ENCODE measurements around the gene ZNF311.
"Not testable (repeated sequence)": the region's sequence is repeated elsewhere in the genome, so short reads cannot be mapped to it uniquely, and the experiment has no call there.

Gene ZNF311

DNA sequence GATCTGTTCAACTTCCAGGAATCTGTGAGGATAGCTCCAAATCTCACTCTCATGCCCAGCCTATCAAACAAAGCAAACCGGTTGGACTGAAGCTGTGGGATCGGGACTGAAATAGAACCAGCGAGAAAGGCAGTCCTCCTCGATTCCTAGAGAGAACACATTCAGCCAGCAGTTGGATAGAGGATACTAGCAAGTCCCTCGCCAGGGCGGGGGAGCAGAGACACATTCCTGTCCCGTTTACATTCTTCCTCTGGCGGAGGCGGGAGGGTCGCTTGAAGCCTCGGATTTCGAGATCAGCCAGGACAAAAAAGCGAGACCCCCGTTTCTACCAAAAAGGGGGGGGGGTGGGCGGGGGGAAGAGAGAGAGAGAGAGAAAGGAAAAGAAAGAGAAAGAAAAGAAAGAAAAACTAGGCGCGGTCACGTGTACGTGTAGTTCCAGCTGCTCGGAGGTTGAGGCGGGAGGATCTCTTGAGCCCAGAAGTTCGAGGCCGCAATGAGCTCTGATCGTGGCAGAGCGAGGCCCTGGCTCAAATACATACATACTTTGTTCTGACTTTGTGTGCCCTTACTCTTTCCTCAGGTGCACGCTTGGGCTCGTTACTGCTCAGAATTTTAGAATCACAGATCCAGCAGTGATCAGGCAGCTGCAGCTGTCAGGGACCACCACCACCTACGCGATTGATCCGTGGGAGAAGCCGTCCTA lies 19.5 kb downstream of the ZNF311 start:
- in situ Hi-C loops (cut with HindIII; ENCODE audit: low sequenced_read_pairs): no loop called here

DNA sequence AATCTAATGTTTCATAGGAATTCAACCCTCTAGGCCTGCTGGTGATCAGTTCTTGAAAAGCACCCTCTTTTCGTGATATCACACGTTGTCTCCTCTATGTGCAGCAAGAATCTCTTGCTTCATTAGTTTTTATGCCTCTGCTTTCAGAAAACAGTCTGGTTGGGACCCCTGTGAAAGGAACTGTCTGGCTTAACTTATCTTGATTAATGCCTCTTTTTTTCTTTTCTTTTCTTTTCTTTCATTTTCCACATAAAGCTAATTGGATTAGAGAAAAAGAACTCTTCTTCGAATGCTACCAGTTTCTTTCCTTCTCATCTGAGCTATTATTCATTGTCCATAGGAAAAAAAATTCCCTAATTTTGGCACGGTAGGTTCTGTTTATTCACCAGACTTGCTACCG lies 21.3 kb downstream of the ZNF311 start:
- in situ Hi-C loops (cut with HindIII; ENCODE audit: low sequenced_read_pairs): no loop called here

DNA sequence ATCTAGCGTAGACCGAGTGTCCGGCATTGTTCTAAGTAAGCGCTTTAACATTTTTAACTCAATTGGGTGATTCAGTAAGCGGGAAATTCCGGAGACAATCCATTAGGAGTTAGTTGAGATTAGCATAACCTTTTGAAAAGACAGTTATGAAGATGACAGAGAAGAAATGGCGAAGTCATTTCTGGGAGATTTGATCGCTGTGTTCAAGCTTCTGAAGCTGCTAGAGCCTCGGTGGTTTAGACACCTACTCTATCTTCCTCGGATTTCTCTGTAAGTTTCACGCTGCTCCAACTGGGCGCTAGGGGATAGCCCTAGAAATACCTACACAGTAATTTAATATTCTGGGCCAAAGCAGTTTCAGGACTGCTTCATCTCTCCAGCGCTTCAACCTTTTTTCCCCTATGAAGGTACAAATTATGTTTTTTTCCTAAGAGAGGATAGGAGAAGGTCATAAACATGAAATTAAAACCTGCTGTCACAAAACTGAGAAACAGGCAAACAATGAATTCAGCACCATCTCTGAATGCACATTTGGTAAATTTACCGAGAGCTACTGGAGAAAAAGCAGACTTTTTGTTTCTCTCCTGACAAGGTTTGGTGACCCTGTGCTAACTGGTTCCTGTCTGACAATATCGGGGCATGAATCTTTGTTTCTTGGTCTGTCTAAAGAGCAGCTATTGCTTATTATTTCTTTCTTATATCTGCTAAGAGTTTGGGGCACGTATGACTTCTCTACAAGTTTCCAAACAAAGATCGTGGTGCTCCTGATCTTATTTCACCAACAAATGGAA lies 22.4 kb downstream of the ZNF311 start:
- in situ Hi-C loops (cut with HindIII; ENCODE audit: low sequenced_read_pairs): no loop called here

DNA sequence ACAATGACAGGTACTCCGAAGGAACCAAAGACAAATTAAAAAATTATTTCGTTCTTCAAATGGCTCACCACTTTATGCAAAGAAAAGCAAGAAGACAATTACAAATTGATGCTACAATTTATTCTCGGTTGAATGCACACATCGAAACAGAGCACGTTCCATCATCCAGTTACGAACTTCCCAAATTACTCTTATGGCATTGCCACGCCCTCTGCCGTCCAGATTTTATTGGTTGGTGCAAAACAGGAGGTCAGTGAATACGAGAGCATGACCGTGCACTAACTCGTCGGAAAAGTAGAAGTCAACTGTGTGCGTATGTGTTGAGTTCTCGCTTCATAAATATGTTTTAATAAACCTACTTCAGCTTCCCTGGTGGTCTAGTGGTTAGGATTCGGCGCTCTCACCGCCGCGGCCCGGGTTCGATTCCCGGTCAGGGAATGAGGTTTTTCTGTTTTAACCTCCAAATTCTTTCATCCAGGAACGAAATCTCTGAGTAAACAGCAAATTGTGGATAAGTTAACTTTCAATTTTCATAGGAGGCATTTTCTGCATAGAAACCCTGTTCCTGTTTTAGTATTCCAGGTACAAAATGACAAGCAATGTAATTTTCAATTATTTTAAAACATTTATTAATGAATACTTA lies 23.2 kb downstream of the ZNF311 start:
- in situ Hi-C loops (cut with HindIII; ENCODE audit: low sequenced_read_pairs): no loop called here

DNA sequence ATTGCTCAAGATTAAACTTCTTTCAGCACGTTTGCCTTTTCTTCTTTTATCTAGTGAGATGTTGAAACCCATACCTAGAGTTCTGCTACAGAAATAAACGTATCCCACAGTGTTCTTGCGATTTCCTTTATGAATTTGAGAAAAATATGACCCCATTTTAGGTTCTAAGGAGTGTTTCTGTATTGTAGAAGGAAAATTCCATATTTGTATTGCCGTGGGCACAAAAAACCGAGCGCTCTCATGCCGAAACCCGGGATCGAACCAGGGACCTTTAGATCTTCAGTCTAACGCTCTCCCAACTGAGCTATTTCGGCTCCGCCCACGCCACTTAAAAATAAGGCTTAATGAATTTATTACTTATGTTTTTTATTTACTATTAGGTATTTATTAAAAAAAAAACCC lies 23.7 kb downstream of the ZNF311 start:
- in situ Hi-C loops (cut with HindIII; ENCODE audit: low sequenced_read_pairs): no loop called here

DNA sequence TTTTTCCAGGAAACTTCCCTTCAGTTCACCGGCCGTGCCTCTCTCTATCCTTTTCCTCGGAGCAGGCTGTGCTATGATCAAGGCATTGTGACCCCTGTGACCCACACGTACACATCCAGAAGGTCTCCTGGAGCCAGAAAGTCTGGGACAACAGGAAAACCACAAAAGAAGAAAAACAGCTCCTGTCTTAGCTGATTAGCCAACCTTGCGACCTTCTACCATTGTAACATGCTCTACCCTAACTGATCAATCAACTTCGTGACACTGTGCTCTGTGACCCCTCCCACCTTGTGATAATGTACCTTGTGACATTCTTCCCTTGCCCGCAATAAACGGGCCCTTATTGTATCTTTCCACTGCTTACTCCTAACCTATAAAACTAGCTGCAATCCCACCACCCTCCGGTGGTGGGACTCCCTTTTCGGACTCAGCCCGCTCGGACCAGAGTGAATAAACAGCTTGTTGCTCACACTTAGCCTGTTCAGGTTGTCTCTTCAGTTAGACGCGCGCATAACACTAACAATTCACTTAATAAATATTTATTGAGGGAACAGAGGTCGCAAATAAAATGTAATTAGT lies 24.2 kb downstream of the ZNF311 start:
- in situ Hi-C loops (cut with HindIII; ENCODE audit: low sequenced_read_pairs): no loop called here

DNA sequence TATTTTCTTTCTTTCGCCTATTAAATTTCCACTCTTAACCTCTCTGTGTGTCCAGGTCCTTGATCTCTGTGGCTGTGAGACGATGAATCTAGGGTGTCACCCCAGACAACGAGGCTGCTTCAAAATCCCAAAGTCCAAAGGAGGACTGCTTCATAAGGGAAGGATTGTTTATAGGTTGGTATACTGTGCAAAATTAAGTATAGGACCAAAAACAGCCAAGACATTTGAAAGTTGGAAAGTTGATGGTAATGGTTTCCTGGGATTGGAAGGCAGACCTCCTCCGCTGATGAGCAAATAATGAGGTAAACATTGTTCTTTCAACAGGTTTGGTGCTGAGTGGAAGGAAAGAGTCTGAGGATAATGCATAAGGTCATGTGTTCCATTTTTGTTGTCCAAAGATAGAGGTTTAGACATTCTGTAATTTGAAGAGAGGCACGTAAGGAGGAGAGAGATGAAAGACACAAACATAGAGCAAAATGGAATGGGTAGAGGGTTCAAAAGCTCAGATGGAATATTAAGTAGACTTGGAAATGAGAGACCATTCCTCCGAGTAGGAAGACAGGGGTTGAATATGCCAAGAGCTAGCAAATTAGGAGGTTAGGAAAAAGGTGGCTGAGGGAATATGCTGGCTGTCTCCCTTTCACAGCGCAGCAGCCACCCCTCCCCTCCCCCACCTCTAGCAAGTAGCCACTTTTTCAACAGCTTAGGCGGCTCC lies 24.8 kb downstream of the ZNF311 start:
- in situ Hi-C loops (cut with HindIII; ENCODE audit: low sequenced_read_pairs): no loop called here

DNA sequence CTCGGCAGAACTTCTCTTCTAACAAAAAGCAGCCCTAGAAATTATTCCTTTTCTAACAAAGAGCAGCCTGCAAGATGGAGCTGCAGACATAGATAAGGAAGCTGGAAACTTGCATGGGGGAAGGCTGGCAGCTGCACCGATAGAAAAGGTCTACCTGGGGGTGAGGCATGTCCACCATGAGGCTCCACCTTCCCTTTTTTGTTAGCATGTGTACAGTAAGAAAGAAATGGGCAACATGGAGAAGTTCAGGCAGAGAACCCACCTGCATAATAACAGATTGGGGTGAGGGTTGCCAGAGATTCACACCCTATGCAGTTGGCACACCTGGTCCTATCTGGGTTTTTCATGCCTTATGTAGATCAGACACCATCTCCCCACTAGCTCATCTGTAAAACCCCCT lies 25.4 kb downstream of the ZNF311 start:
- in situ Hi-C loops (cut with HindIII; ENCODE audit: low sequenced_read_pairs): no loop called here

DNA sequence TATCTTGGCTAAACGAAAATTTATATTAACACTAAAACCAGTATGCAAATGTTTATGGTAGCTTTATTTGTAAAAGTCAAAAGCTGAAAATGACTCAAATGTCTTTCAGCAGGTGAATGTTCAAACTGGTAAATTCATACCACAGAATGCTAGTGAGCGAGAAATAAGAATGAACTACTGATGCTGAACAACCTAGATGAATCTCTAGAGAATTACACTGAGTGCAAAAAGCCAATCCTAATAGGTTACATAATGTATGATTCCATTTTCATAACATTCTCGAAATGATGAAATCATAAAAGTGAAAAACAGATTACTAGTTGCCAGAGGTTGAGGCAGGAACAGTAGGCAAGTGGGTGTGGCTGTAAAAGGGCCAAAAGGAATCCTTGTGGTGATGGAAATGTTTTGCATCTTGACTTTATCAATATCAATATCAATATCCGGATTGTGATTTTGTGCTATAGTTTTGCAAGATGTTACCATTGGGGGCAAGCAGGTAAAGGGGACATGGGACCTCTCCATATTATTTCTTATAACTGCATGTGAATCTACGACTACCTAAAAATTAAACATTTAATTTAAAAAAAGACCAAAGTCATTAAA lies 26.1 kb downstream of the ZNF311 start:
- in situ Hi-C loops (cut with HindIII; ENCODE audit: low sequenced_read_pairs): no loop called here

DNA sequence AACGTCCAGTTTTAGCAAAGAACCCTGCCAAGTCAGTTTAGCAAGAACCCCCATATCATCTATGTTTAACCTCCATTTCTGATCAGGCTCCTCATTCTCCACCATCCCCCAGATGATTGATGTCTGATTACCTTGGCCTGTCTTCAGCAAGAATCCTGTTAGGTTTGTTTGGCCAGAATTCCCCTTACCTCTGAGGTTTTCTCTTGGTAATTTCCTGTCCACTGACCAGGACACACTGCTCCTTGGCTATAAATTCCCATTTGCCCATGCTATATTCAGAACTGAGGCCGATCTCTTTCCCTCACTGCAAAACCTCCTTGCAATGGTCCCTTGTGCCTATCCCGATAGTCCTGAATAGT lies 27.0 kb downstream of the ZNF311 start:
- in situ Hi-C loops (cut with HindIII; ENCODE audit: low sequenced_read_pairs): no loop called here

DNA sequence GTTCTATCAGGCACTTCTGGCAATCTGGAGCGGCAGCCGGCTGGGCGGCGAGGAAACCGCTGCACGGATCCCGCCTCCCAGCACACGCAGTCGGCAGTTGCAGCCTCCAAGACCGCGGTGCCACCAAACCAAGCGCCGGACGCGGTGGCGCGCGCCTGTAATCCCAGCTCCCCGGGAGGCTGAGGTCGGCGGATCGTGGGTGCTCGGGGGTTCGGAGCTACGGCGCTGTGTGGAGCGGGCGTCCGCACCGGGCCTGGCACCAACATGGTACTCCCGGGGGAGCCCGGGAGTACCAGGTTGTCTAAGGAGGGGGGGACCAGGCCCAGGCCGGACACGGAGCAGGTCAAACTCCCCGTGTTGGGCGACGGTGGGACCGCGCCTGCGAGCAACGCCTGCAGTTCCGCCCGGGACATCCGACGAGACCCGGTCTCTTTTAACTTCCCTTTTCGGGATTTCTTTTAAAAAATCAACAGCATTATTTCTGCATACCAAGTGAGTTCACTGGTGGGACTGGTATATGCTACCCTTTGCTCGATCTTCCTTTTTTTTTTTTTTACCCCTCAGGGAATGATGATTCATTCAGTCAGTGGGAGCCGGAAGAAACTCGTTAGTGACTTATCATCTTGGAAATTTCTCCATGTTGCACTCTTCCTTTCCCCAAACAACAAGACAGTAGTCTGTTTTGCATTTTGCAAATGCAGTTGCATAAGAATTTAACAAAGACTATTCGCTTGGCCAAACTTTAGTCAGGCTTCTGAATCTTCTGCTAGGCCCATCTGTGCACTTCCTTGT lies 27.6 kb downstream of the ZNF311 start:
- in situ Hi-C loops (cut with HindIII; ENCODE audit: low sequenced_read_pairs): no loop called here

DNA sequence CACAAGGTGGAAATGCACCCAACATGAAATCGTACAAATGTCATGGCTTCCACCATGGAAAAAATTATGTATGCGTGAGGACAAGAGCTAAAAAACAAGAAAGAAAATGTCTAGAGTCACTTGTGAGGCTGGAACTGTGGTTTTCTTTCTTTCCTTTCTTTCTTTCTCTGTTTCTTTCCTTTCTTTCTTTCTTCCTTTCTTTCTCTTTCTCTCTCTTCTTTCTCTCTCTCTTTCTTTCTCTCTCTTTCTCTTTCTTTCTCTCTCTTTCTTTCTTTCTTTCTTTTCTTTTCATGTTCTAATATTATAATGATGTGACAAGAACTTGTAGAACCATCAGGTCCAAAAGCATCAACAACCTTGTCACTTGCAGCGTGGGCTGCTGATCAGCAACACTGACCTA lies 28.4 kb downstream of the ZNF311 start:
- in situ Hi-C loops (cut with HindIII; ENCODE audit: low sequenced_read_pairs): no loop called here

DNA sequence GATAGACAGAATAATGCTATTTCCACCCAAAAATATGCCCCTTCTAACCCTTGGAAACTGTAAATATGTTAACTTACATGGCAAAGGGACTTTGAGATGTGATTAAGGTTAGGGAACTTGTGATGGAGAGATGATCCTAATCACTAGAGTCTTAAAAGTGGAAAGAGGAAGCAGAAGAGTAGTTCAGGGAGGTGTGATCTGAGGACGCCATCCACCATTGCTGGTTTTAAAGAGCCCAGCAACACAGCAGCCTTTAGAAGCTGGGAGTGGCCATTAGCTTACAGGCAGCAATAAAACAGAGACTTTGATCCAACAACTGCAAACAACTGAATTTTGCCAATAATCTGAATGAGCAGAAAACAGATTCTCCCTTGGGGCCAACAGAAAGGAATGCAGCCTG lies 30.6 kb downstream of the ZNF311 start:
- in situ Hi-C loops (cut with HindIII; ENCODE audit: low sequenced_read_pairs): no loop called here

DNA sequence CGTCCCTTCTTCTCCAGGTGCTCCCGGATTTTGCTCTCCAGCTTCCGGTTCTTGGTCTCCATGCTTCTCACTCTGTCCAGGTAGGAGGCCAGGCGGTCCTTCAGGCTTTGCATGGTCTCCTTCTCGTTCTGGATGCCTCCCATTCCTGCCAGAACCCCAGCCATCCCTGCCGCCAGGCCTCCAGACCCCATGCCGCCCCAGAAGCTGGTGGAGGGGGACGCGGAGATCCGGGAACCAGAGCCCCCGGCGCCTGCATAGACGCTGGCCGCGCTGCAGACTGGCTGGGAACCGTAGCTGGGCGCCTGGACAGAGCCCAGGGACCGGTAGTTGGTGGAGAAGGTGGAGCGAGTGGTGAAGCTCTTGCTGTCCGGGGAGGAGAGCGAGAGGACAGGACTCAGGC lies 35.1 kb downstream of the ZNF311 start:
- in situ Hi-C loops (cut with HindIII; ENCODE audit: low sequenced_read_pairs): not testable (repeated sequence)

DNA sequence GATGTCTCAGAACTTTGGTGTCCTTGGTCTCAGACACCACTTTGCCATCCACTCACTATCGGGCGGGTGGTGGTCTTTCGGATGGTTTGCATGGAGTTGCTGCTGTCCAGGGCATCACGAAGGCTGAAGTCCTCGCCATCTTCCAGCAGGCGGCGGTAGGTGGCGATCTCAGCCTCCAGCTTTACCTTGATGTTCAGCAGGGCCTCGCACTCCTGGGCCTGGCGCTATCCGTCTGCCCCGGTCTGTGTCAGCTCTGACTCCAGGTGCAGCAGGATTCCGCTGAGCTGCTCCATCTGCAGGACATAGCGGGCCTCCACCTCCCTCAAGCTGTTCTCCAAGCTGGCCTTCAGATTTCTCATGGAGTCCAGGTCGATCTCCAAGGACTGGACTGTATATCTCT lies 36.0 kb downstream of the ZNF311 start:
- in situ Hi-C loops (cut with HindIII; ENCODE audit: low sequenced_read_pairs): no loop called here

DNA sequence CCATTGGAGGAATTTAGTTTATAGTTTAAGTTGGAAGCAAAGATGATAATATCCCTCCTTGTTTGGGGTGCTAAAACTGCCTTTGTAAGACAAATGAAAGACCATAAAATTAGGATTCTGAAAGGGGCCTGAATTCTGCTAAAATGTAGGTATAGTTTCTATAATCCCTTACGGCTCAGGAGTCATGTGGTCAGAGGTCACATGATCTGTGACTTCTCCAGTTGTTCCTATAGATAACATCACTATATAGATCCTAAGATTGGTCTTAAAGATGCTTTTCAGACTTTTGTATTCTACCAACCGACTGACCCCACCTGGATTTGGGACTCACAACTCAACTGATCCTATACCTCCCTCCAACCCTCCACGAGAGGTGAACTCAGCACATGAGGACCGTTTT lies 36.6 kb downstream of the ZNF311 start:
- in situ Hi-C loops (cut with HindIII; ENCODE audit: low sequenced_read_pairs): no loop called here

DNA sequence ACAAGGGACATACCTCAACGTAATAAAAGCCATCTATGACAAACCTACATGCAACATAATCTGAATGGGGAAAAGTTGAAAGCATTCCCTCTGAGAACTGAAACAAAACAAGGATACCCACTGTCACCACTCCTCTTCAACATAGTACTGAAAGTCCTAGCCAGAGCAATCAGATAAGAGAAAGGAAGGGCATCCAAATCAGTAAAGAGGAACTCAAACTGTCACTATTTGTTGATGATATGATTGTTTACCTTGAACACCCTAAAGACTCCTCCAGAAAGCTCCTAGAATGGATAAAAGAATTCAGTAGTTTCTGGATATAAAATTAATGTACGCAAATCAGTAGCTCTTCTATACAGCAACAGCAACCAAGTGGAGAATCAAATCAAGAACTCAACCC lies 39.4 kb downstream of the ZNF311 start:
- in situ Hi-C loops (cut with HindIII; ENCODE audit: low sequenced_read_pairs): no loop called here

DNA sequence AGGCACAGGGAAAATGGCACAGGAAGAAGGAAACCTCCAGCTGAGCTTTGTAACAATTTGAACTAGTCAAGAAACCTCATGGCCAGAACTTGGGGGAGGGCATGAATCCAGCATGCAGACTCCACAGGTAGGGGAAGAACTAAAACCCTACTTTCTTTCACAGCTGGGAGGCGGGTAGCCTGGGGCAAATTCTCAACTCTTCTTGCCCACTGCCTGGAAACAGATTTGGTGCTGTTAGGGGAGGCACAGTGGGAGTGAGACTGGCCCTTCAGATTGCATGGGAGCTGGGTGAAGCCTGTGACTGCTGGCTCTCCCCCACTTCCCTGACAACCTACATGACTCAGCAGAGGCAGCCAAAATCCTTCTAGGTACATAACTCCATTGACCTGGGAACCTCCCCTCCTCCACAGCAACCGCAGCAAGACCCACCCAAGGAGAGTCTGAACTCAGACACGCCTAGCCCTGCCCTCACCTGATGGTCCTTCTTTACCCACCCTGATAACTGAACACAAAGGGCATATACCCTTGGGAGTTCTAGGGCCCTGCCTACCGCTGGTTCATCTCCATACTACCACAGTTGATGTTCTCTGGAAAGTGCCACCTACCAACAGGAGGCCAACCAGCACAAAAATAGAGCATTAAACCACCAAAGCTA lies 44.1 kb downstream of the ZNF311 start:
- in situ Hi-C loops (cut with HindIII; ENCODE audit: low sequenced_read_pairs): no loop called here

DNA sequence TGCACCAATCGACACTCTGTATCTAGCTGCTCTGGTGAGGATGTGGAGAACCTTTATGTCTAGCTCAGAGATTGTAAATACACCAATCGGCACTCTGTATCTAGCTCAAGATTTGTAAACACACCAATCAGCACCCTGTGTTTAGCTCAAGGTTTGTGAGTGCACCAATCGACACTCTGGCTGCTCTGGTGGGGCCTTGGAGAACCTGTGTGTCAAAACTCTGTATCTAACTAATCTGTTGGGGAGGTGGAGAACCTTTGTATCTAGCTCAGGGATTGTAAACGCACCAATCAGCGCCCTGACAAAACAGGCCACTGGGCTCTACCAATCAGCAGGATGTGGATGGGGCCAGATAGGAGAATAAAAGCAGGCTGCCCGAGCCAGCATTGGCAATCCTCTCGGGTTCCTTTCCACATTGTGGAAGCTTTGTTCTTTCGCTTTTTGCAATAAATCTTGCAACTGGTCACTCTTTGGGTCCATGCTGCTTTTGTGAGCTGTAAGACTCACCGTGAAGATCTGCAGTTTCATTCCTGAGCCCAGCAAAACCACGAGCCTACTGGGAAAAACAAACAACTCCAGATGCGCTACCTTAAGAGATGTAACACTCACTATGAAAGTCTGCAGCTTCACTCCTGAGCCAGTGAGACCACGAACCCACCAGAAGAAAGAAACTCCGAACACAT lies 46.4 kb downstream of the ZNF311 start:
- in situ Hi-C loops (cut with HindIII; ENCODE audit: low sequenced_read_pairs): not testable (repeated sequence)
